ENCODE measurements around the gene PRR7.

- TF ChIP-seq CTCF (IDR thresholded peaks at IDR 0.05) (no peak), POLR2A (IDR thresholded peaks at IDR 0.05) (no peak)
These were observed 36.4 kb downstream of the PRR7 start for GRCh38 chr5:177483042-177483441.

Data from thyroid gland (tissue), 4 donors.